MM.1S (cell line): Measurements from ENCODE around the gene NEDD4.
"Not testable (repeated sequence)": the region's sequence is repeated elsewhere in the genome, so short reads cannot be mapped to it uniquely, and the experiment has no call there.

ENCODE experiments used
- CTCF ChIP-seq: fragments of 300-600 bp; sonication (generic); IDR thresholded peaks from 2 replicates; pipeline ENCODE4 v1.5.1; 2016; ENCODE audit warnings: antibody characterized with exemption, low read length, mixed read lengths
- EZH2 ChIP-seq: fragments of 300-600 bp; sonication (generic); optimal IDR thresholded peaks from 2 replicates; pipeline ENCODE3; 2017; ENCODE audit warnings: low read depth, mild to moderate bottlenecking, antibody characterized with exemption, low read length, mixed read lengths
- EZH2phosphoT487 ChIP-seq: fragments of 300-600 bp; sonication (generic); IDR thresholded peaks from 2 replicates; pipeline ENCODE4 v1.6.1; 2018; ENCODE audit warnings: antibody characterized with exemption, low read length

GRCh38 chr15:56003777-56004176, 10.4 kb upstream of the NEDD4 start:
- not testable (repeated sequence) for TF ChIP-seq CTCF, EZH2, EZH2phosphoT487
